ENCODE data around the gene AP1AR. TPM values are rescaled to one million over a fixed set of nuclear protein-coding genes. Genes with fewer than 3 reads are reported as not detected.
A peak's percentile ranks its signal among the peaks of the same experiment; 100 is the strongest.
"Not testable (repeated sequence)": the region's sequence is repeated elsewhere in the genome, so short reads cannot be mapped to it uniquely, and the experiment has no call there.

Gene AP1AR
- total RNA-seq, 1 donor from 2014 or later, result 7.0 TPM

GRCh38 chr4:112280386-112281056 lies 48.9 kb downstream of the AP1AR start:
- H3K9me3 ChIP-seq, result no peaks in the 10 kb centered on the region
- H3K4me3 ChIP-seq, result no peak overlapping the region
- H3K27ac ChIP-seq, result no peak overlapping the region
- no peaks in the 10 kb centered on the region for H3K27me3 ChIP-seq
- intact Hi-C loops (cut with DNase I), result no loop called here
- no peak for DNase-seq (ENCODE audit: low spot score in 2 of 2)
- TF ChIP-seq CTCF (IDR thresholded peaks at IDR 0.05), result no peak
- H3K4me1 ChIP-seq, result peaks cover 3 to 5% of the 10 kb centered on the region in 2 donors
- H3K36me3 ChIP-seq, result peaks cover 0 to 17% of the 10 kb centered on the region in 2 donors

GRCh38 chr4:112281895-112282398 lies 50.4 kb downstream of the AP1AR start:
- intact Hi-C loops (cut with DNase I); DNase-seq (ENCODE audit: low spot score in 2 of 2); H3K4me3 ChIP-seq; H3K9me3 ChIP-seq; H3K27me3 ChIP-seq; H3K27ac ChIP-seq; H3K4me1 ChIP-seq; H3K36me3 ChIP-seq: not testable (repeated sequence)

GRCh38 chr4:112282860-112283667 lies 51.5 kb downstream of the AP1AR start:
- Histone ChIP-seq H3K4me3 (no peak overlapping the region), H3K27me3 (no peaks in the 10 kb centered on the region), H3K9me3 (no peaks in the 10 kb centered on the region), H3K27ac (no peak overlapping the region), H3K4me1 (peaks cover 3 to 5% of the 10 kb centered on the region in 2 donors), H3K36me3 (no peaks in the 10 kb centered on the region)
- intact Hi-C loops (cut with DNase I), result no loop called here
- no peak for TF ChIP-seq CTCF (IDR thresholded peaks at IDR 0.05)
- no peak for DNase-seq (ENCODE audit: low spot score in 2 of 2)

- no peaks in the 10 kb centered on the region for H3K27me3 ChIP-seq
- H3K4me1 ChIP-seq, result peaks cover under 1 to 5% of the 10 kb centered on the region in 2 donors
- peak overlapping the region; percentile 75 to 82 for H3K4me3 ChIP-seq
- peak overlapping the region; percentile 80 to 82 for H3K27ac ChIP-seq
- DNase-seq (ENCODE audit: low spot score in 2 of 2), result no peak
- no peak for TF ChIP-seq CTCF (IDR thresholded peaks at IDR 0.05)
- intact Hi-C loops (cut with DNase I), result no loop called here
- H3K36me3 ChIP-seq, result no peaks in the 10 kb centered on the region
- no peaks in the 10 kb centered on the region for H3K9me3 ChIP-seq
Measured at GRCh38 chr4:112284166-112284565, 52.6 kb downstream of the AP1AR start.

GRCh38 chr4:112284662-112285411 lies 53.2 kb downstream of the AP1AR start:
- no peak for TF ChIP-seq CTCF (IDR thresholded peaks at IDR 0.05)
- no peak for DNase-seq (ENCODE audit: low spot score in 2 of 2)
- H3K27me3 ChIP-seq, result no peaks in the 10 kb centered on the region
- intact Hi-C loops (cut with DNase I), result loop anchor here (1.0 to 5.0 kb wide), 3 partner anchors 37 to 138 kb away; partner anchors contain the start of genes AP1AR and FAM241A
- H3K9me3 ChIP-seq, result no peaks in the 10 kb centered on the region
- H3K27ac ChIP-seq, result peak overlapping the region; percentile 80 to 82
- peak overlapping the region; percentile 75 to 82 for H3K4me3 ChIP-seq
- peaks cover 0 to 5% of the 10 kb centered on the region in 2 donors for H3K4me1 ChIP-seq
- no peaks in the 10 kb centered on the region for H3K36me3 ChIP-seq

All from ascending aorta (tissue), 2 donors.